ENCODE data around the gene USF1. TPM values are rescaled to one million over a fixed set of nuclear protein-coding genes. Genes with fewer than 3 reads are reported as not detected.
A peak's percentile ranks its signal among the peaks of the same experiment; 100 is the strongest.
"Not testable (repeated sequence)": the region's sequence is repeated elsewhere in the genome, so short reads cannot be mapped to it uniquely, and the experiment has no call there.

Gene USF1
- total RNA-seq, 8 experiments from 2014 or later: 60.3 to 156 (median 85.6) TPM

GRCh38 chr1:161039546-161039945 is 6.2 kb downstream of the USF1 start:
- 87 to 100% (median 91%) methylated on average over 1 to 4 of the region's 5 CpGs; no CpG with 5 or more reads in 4 of the 10 experiments for WGBS, 10 experiments
- no peak overlapping the region for H3K27ac ChIP-seq
- in situ Hi-C loops (cut with MboI; ENCODE audit: low pct_unique_long_range_greater_than_20kb in 2 of 9, low sequenced_read_pairs in 9 of 9, unreplicated experiment in 9 of 9): loop anchor here in 1 of 9 experiments (25.0 kb wide), 1 partner anchor 98 kb away; the partner anchor contains the start of gene DEDD

GRCh38 chr1:161039154-161039545 is 6.6 kb downstream of the USF1 start:
- no peak for ATAC-seq (replicated peaks in 6 of 8)
- 6 to 72% (median 31%) methylated on average over 1 to 3 of the region's 3 CpGs; no CpG with 5 or more reads in 2 of the 10 experiments for WGBS, 10 experiments
- Histone ChIP-seq H3K27ac (no peak overlapping the region), H3K4me3 (peak overlapping the region in 2 of 5 donors; percentile 34 to 49), H3K4me1 (replicated peaks in 1 of 2) (peaks cover 7 to 15% of the 10 kb centered on the region in 2 donors)
- in situ Hi-C loops (cut with MboI; ENCODE audit: low pct_unique_long_range_greater_than_20kb in 2 of 9, low sequenced_read_pairs in 9 of 9, unreplicated experiment in 9 of 9): loop anchor here in 1 of 9 experiments (25.0 kb wide), 1 partner anchor 98 kb away; the partner anchor contains the start of gene DEDD

More at GRCh38 chr1:161039546-161039945, 6.2 kb downstream of the USF1 start:
- peak in 1 of 8 experiments; percentile 12 for ATAC-seq (replicated peaks in 6 of 8)
- H3K4me1 ChIP-seq (replicated peaks in 1 of 2): peaks cover 11 to 19% of the 10 kb centered on the region in 2 donors
- no peak overlapping the region for H3K4me3 ChIP-seq

- WGBS, 10 experiments: 38 to 86% (median 66%) methylated on average over 2 to 25 of the region's 54 CpGs; no CpG with 5 or more reads in 6 of the 10 experiments
- peaks cover 2 to 13% of the 10 kb centered on the region in 2 donors for H3K4me1 ChIP-seq (replicated peaks in 1 of 2)
- H3K27ac ChIP-seq: peak within 1 kb of the TSS in 1 of 2 donors; percentile 15
- H3K4me3 ChIP-seq: peak within 1 kb of the TSS in 3 of 5 donors; percentile 1 to 49 (median 34)
- in situ Hi-C loops (cut with MboI; ENCODE audit: low pct_unique_long_range_greater_than_20kb in 2 of 9, low sequenced_read_pairs in 9 of 9, unreplicated experiment in 9 of 9): loop anchor here in 1 of 9 experiments (25.0 kb wide), 1 partner anchor 99 kb away; the partner anchor contains the start of gene DEDD
- ATAC-seq (replicated peaks in 6 of 8): peak in 6 of 8 experiments; percentile 32 to 90 (median 46)
Observed at GRCh38 chr1:161038523-161039153, 7.1 kb downstream of the USF1 start, which contains the start of gene TSTD1. TSS of gene TSTD1 (minus strand) at chr1:161038964. CDS start at chr1:161038889, 75 bp downstream.

GRCh38 chr1:161037661-161038522 is 7.9 kb downstream of the USF1 start:
- H3K4me3 ChIP-seq: peak overlapping the region in 2 of 5 donors; percentile 34 to 49
- H3K27ac ChIP-seq: peak overlapping the region in 1 of 2 donors; percentile 15
- WGBS, 10 experiments: 40 to 72% (median 55%) methylated on average over 1 to 16 of the region's 21 CpGs; no CpG with 5 or more reads in 4 of the 10 experiments
- in situ Hi-C loops (cut with MboI; ENCODE audit: low pct_unique_long_range_greater_than_20kb in 2 of 9, low sequenced_read_pairs in 9 of 9, unreplicated experiment in 9 of 9): loop anchor here in 1 of 9 experiments (25.0 kb wide), 1 partner anchor 99 kb away; the partner anchor contains the start of gene DEDD
- ATAC-seq (replicated peaks in 6 of 8): peak in 4 of 8 experiments; percentile 12 to 42 (median 34)
- peaks cover 2 to 13% of the 10 kb centered on the region in 2 donors for H3K4me1 ChIP-seq (replicated peaks in 1 of 2)

- in situ Hi-C loops (cut with MboI; ENCODE audit: low pct_unique_long_range_greater_than_20kb in 2 of 9, low sequenced_read_pairs in 9 of 9, unreplicated experiment in 9 of 9): loop anchor here in 1 of 9 experiments (25.0 kb wide), 1 partner anchor 104 kb away; the partner anchor contains the start of gene DEDD
- WGBS, 10 experiments: 80 to 100% (median 89%) methylated on average over 1 to 3 of the region's 3 CpGs; no CpG with 5 or more reads in 7 of the 10 experiments
- ATAC-seq (replicated peaks in 6 of 8): no peak
- H3K27ac ChIP-seq: no peak overlapping the region
- H3K4me1 ChIP-seq (replicated peaks in 1 of 2): peaks cover 2 to 11% of the 10 kb centered on the region in 2 donors
- H3K4me3 ChIP-seq: no peak overlapping the region
Observed at GRCh38 chr1:161033751-161034150, 12.0 kb downstream of the USF1 start.

GRCh38 chr1:161032409-161032808 is 13.4 kb downstream of the USF1 start:
- 40 to 100% (median 71%) methylated on average over 1 of the region's 1 CpG; no CpG with 5 or more reads in 3 of the 10 experiments for WGBS, 10 experiments
- ATAC-seq (replicated peaks in 6 of 8): no peak
- in situ Hi-C loops (cut with MboI; ENCODE audit: low pct_unique_long_range_greater_than_20kb in 2 of 9, low sequenced_read_pairs in 9 of 9, unreplicated experiment in 9 of 9): loop anchor here in 1 of 9 experiments (25.0 kb wide), 1 partner anchor 105 kb away; the partner anchor contains the start of gene DEDD
- H3K4me3 ChIP-seq: no peak overlapping the region
- H3K4me1 ChIP-seq (replicated peaks in 1 of 2): peaks cover 2 to 4% of the 10 kb centered on the region in 2 donors
- no peak overlapping the region for H3K27ac ChIP-seq

GRCh38 chr1:161031874-161032273 is 13.9 kb downstream of the USF1 start:
- in situ Hi-C loops (cut with MboI; ENCODE audit: low pct_unique_long_range_greater_than_20kb in 2 of 9, low sequenced_read_pairs in 9 of 9, unreplicated experiment in 9 of 9): loop anchor here in 1 of 9 experiments (25.0 kb wide), 1 partner anchor 105 kb away; the partner anchor contains the start of gene DEDD
- ATAC-seq (replicated peaks in 6 of 8): no peak
- no peak overlapping the region for H3K4me3 ChIP-seq
- peaks cover 0 to 2% of the 10 kb centered on the region in 2 donors for H3K4me1 ChIP-seq (replicated peaks in 1 of 2)
- WGBS, 10 experiments: 29 to 77% (median 67%) methylated on average over 1 to 2 of the region's 2 CpGs; no CpG with 5 or more reads in 1 of the 10 experiments
- H3K27ac ChIP-seq: no peak overlapping the region

GRCh38 chr1:161029466-161029865 is 16.3 kb downstream of the USF1 start:
- H3K4me1 ChIP-seq (replicated peaks in 1 of 2); H3K4me3 ChIP-seq; ATAC-seq (replicated peaks in 6 of 8); H3K27ac ChIP-seq: not testable (repeated sequence)
- in situ Hi-C loops (cut with MboI; ENCODE audit: low pct_unique_long_range_greater_than_20kb in 2 of 9, low sequenced_read_pairs in 9 of 9, unreplicated experiment in 9 of 9): loop anchor here in 1 of 9 experiments (25.0 kb wide), 1 partner anchor 108 kb away; the partner anchor contains the start of gene DEDD
- no CpG with 5 or more reads among the region's 32 CpGs for WGBS, 10 experiments

GRCh38 chr1:161026954-161027353 is 18.8 kb downstream of the USF1 start:
- H3K27ac ChIP-seq; H3K4me3 ChIP-seq; ATAC-seq (replicated peaks in 6 of 8); H3K4me1 ChIP-seq (replicated peaks in 1 of 2): not testable (repeated sequence)
- WGBS, 10 experiments: 0 to 100% (median 81%) methylated on average over 1 of the region's 1 CpG; no CpG with 5 or more reads in 2 of the 10 experiments
- in situ Hi-C loops (cut with MboI; ENCODE audit: low pct_unique_long_range_greater_than_20kb in 2 of 9, low sequenced_read_pairs in 9 of 9, unreplicated experiment in 9 of 9): loop anchor here in 1 of 9 experiments (25.0 kb wide), 1 partner anchor 110 kb away; the partner anchor contains the start of gene DEDD

- in situ Hi-C loops (cut with MboI; ENCODE audit: low pct_unique_long_range_greater_than_20kb in 2 of 9, low sequenced_read_pairs in 9 of 9, unreplicated experiment in 9 of 9); ATAC-seq (replicated peaks in 6 of 8); H3K4me3 ChIP-seq; H3K4me1 ChIP-seq (replicated peaks in 1 of 2); H3K27ac ChIP-seq: not testable (repeated sequence)
- 71 to 93% (median 85%) methylated on average over 3 to 12 of the region's 12 CpGs for WGBS, 10 experiments
Observed at GRCh38 chr1:161022432-161022831, 23.3 kb downstream of the USF1 start.

- in situ Hi-C loops (cut with MboI; ENCODE audit: low pct_unique_long_range_greater_than_20kb in 2 of 9, low sequenced_read_pairs in 9 of 9, unreplicated experiment in 9 of 9): no loop called here
- no peak for ATAC-seq (replicated peaks in 6 of 8)
- Histone ChIP-seq H3K27ac (no peak overlapping the region), H3K4me1 (replicated peaks in 1 of 2) (peaks cover 9 to 10% of the 10 kb centered on the region in 2 donors), H3K4me3 (no peak overlapping the region)
- 17 to 100% (median 92%) methylated on average over 1 to 2 of the region's 2 CpGs; no CpG with 5 or more reads in 1 of the 10 experiments for WGBS, 10 experiments
Observed at GRCh38 chr1:161021970-161022353, 23.8 kb downstream of the USF1 start.

Data from motor neuron (in vitro differentiated cells).